GM18858 (cell line): ENCODE results near the gene HAPLN2.
"Not testable (repeated sequence)": the region's sequence is repeated elsewhere in the genome, so short reads cannot be mapped to it uniquely, and the experiment has no call there.

Experiments used
- ATAC-seq: cut with Tn5 transposase; IDR thresholded peaks from one replicate; pipeline ENCODE4 v1.9.1; 2021; ENCODE audit not compliant: unreplicated experiment

HAPLN2 gene

DNA sequence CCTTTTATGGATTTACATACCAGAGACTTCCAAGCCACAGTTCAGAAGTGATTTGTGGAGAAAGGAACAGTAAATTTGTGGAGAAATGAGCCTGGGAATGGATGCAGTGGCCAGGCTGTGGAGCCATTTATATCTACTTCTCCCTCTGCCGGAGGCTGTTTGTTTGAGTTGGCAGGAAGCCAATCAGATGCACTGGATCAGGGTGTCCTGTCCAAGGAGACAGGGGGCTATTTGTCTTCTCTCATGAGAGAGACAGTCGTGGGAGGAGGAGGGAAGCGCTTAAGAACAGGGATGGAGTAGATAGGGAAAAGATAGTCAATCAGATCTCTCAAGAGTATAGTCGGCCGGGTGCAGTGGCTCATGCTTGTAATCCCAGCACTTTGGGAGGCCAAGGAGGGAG lies 2.8 kb upstream of the HAPLN2 start:
- no peak for ATAC-seq

DNA sequence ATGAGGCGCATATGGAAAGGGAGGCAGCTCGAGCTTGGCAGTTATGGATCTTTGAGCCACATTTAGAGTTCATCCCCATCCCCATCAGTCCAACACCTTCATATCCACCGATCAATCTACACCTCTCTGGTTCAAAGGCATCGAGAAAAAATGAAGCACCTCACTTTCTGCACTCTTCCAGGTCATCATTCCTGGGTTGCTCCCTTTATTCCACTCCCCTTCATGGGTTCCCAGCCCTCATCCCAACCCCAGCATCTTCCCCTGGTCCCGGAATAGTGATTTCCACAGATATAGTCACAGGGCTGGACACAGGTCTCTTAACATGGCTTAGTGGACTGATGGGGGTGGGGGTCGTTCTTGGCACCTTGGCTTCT lies 354 bp downstream of the HAPLN2 start:
- no peak for ATAC-seq

DNA sequence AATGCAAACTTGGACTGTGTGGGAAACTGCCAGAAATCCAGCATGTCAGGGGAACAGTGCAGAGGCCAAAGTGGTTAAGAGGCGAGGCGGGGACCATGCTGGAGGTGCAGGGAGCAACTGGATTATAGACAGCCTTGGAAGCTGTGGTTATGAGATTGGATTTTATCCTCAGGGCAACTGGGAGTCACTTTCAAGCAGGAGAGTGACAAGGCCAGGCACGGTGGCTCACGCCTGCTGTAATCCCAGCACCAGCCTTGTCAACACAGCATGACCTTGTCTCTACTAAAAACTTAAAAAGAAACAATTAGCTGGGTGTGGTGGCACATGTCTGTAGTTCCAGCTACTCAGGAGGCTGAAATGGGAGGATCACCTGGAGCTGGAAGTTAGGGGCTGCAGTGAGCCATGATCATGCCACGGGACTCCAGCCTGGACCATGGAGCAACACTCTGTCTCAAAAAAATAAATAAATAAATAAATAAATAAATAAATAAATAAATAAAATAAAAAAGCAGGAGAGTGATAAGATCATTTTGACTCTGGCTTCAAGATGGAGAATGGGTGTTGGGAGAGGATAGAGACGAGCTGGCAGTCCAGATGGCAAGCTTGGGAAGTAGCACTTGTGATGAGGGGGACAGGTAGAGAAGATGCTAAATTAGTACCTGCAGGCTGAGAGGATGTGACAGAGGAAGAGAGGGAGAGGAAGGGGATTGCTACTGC lies 3.5 kb downstream of the HAPLN2 start:
- ATAC-seq = no peak

DNA sequence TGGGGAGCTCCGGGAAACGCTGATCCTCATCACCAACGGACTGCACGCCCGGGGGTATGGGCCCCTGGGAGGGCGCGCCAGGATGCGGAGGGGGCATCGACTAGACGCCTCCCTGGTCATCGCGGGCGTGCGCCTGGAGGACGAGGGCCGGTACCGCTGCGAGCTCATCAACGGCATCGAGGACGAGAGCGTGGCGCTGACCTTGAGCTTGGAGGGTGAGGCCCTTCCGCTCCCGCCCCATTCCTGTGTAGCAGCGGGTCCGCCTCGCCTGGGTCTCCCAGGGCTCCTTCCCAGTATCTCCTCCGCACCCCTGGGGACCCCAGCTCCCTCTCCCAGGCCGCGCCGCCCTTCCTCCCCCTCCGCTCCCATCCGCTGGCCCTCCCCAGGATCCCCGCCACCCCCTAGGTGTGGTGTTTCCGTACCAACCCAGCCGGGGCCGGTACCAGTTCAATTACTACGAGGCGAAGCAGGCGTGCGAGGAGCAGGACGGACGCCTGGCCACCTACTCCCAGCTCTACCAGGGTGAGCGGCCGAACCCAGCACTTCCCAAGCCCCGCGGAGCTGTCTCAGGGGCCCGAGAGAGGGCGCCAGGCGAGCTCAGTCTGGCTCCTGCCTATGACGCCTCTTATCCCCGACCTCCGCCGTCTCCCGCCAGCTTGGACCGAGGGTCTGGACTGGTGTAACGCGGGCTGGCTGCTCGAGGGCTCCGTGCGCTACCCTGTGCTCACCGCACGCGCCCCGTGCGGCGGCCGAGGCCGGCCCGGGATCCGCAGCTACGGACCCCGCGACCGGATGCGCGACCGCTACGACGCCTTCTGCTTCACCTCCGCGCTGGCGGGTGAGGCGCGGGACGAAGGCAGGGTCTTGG lies 5.0 kb downstream of the HAPLN2 start:
- ATAC-seq = no peak

DNA sequence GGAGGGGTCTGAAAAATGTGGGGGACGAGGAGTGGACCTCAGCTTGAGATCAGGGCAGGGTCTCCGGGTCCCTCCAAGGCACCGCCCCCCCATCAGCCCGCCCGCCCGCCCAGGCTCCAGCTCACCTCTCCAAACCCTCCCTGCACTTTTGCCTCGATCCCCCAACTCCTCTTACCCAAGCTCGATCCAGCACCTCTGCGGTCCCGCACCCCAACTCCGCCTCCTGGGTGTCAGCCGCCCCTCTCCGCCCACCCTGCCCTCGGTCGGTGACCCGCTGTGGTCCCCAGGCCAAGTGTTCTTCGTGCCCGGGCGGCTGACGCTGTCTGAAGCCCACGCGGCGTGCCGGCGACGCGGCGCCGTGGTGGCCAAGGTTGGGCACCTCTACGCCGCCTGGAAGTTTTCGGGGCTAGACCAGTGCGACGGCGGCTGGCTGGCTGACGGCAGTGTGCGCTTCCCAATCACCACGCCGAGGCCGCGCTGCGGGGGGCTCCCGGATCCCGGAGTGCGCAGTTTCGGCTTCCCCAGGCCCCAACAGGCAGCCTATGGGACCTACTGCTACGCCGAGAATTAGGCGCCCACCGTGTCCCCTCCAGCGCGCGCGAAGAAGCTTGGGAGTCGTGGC lies 5.7 kb downstream of the HAPLN2 start:
- ATAC-seq = no peak

DNA sequence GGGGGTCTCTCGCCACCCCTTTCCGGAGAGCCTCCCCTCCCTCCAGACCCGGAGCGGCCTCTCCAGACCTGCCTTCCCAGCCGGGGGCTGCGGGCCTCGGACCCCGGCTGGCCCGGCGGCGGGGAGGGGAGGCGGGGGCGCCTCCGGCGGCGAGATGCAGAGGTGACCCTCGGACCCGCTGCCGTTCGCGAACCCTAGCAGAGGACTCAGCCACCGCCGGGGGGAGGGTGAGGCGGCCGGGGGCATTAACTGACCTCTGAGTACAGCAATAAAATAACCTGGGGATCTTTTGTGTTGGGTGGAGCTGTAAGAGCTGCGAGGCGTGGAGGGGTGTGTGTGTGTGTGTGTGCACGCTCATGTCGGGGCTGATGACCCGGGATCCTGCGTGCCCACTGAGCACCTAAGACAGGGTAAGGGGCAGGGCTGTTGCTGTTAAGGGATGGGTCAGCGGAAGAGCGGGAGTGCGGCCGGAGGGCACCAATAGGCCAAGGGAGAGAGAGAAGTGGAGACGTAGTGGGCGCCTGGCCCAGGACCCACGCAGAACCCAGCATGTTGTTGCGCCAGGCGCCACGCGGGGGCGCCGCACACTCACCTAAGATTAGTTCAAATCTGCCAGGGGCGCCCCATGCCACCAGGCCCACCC lies 6.3 kb downstream of the HAPLN2 start:
- ATAC-seq = no peak

DNA sequence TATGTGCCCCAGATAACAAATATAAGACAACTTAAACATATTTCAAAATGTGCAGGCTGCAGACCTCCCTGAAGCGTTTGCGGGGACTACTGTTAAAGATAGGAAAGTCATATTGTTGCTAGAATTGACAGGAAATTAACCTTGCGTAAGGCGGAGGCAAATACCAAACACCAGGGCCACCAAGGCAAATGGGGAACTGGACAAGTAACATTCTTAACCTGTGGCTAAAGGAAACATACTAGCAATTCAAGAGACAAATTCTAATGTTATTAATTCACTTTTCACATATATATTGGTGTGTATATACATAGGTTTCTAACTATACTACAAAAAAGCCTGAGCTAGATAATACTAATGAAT lies 6.8 kb downstream of the HAPLN2 start:
- no peak for ATAC-seq

DNA sequence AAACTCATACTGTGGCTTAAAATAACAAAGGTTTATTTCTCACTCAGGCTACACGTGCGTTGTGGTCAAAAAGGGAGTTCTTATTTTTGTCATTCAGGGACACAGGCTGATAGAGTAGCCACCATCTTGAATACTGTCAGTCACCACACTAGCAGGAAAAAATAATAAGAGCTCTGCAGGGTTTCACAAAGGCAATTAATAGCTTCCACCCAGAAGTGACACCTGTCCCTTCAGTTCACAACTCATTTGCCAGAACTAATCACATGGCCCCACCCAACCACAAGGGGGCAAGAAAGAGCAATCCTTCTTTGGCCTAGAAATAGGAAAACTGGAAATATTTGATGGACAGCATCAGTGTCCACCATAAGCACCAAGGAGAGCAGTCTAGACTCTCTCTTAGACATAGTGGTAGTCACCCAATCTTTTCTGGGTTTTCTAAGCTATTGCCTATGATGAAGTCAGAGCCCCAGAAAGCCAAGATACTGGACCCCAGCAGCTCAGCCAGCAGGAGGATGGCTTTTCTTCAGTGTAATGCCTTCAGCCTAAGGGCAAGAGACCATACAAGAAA lies 8.2 kb downstream of the HAPLN2 start:
- ATAC-seq = no peak

DNA sequence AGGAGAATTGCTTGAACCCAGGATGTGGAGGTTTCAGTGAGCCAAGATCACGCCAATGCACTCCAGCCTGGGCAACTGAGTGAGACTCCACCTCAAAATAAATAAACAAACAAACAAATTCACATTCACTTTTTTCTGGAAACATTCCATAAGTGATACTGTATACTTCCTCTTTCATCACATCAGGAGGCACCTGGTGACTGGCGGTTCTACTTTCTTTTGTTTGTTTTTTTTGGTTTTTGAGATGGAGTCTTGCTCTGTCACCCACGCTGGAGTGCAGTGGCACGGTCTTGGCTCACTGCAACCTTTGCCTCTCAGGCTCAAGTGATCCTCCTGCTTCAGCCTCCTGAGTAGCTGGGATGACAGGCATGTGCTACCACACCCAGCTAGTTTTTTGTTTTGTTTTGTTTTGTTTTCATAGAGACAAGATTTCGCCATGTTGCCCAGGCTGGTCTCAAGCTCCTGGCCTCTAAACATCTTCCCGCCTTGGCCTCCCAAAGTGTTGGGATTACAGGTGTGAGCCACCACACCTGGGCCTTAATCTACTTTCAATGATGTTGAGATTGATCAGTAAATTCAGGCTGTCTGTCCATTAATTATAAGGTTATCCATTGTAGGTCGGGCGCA lies 10.7 kb downstream of the HAPLN2 start:
- ATAC-seq = no peak

DNA sequence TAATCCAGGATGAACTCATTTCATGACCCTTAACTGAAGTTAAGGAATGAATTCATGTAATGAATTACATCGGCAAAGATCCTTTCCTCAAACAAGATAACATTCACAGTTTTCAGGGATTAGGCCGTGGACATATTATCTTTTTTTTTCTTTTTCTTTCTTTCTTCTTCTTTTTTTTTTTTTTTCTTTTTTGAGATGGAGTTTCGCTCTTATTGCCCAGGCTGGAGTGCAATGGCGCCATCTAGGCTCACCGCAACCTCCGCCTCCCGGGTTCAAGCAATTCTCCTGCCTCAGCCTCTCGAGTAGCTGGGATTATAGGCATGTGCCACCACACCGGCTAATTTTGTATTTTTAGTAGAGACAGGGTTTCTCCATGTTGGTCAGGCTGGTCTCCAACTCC lies 11.9 kb downstream of the HAPLN2 start:
- not testable (repeated sequence) for ATAC-seq

DNA sequence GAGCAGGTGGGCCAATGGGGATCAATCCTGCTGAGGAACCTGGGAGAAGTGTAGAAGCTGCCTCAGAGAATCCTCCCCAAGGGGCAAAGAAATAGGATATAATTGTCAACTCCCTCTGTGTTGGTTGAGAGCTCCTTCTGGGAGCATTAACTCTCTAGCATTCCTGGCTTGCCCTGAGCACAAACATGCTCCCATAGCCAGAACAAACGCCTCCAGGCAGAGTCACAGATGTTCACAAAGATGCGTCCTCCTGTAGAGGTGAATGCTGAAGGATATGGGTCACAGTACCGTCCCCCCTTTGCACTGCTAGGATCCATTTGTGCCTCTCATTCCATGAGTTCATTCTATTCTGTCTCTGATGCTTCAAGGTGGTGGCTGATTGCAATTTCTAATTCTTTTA lies 13.1 kb downstream of the HAPLN2 start:
- no peak for ATAC-seq

DNA sequence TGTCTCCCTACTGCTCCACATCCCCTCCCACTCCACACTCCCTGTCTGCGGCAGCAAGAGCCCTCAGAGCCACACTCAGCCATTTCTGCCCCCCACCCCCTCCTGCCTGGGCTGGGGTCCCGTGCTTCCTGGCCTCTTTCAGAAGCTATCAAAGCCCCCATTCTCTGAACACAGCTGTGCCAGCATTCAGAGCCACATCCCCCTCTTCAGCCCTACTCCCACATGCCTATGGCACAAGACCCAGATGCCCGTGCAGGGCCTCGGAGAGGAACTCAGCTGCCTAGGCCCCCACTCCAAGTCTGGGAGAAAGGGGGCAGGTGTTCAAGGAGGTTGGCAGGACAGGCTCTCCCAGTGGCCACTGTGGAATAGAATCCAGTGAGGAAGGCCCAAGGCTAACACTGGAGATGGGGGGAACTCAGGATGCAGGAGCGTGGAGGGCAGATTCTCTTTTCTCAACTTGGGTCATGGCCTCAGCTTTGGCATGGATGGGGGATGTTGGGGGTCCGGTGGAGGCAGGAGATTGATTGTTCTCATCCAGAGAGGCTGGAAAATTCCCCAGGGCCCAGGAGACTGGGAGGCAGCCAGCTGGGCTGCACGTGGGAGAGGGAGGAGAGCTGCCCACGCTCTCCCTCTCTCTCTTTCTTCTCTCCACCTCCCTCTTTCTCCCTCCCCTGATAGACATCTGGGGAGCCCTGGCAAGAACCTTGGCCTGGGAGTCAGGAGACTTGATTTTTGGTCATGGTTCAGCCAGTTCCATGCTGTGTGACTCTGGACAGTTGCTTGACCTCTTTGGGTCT lies 19.2 kb downstream of the HAPLN2 start:
- ATAC-seq = no peak

DNA sequence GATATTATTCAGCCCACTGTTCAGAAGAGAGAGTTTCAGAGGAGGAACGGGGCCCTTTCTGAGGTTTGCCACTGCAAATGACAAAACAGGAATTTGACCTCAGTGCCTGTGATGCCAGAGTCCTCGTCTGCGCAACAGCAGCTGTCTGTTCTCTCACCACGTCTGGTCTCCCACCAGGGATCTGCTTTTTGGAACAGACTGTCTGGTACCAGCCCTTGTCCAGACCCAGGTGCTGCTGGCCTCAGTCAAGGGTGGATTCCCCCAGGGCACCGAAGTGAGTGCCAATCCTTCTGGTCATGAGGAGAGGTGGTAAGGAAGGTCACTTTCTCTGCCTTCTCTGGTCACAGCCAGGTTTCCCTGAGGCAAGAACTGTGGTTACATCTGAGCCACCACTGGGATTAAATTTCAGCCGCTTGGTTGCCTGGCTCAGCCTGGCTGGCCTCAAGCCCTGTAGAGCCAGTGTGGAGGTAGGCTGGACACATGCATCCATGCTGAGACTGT lies 20.4 kb downstream of the HAPLN2 start:
- ATAC-seq = no peak

DNA sequence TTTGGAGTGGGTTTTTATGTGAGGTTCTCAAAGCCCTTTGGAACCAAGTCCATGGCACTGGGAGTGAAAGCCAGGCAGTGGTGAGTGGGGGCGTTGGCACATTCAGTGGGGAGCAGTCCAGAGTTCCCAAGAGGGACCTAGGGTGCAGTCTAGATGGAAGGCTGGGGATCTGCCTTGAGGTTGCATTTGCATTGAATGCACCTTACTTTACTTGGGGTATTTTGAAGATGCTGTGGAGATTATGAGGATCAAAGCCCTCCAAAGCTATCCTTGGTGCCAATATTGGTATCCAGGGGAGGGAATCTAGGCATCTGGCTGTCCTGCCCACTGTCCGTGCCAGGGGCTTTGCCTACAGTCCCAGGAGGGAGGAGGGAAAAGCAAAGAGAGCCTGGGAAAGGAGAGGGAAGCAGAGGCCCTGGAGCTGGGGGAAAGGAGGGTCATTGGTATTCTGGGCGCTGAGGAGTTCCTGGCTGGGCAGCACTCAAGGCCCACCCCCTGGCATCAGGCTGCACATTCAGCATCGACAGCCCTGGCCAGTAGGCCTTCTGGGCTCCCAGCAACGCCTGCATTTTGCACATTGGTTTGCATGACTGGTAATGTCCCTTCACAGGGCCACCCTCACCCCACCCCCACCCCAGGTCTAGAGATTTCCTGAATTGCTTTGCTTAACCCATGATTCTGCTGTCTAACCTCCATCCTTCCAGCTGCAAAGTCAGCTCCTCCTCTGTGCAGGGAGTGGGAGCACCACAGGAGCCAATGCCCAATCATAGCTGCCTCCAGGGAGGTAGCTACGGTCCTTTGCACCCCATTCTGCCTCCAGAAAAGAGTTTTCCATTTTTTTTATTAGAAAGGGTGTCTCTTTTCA lies 21.9 kb downstream of the HAPLN2 start:
- no peak for ATAC-seq

DNA sequence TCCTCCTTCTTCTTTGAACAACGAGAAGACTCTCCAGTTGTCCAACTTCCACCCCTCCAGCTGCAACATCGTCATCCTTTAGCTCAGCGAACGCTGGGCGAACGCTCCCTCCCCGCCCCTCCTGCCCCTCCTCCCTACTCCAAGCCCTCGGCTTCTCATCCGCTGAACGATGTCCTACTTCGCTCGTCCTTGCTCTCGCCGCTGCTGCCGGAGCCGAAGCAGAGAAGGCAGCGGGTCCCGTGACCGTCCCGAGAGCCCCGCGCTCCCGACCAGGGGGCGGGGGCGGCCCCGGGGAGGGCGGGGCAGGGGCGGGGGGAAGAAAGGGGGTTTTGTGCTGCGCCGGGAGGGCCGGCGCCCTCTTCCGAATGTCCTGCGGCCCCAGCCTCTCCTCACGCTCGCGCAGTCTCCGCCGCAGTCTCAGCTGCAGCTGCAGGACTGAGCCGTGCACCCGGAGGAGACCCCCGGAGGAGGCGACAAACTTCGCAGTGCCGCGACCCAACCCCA lies 22.6 kb downstream of the HAPLN2 start, which contains the start of gene BCAN:
Gene BCAN (plus strand): TSS at position 357 of the 504 bp plus-strand sequence. CDS start 3,938 bp downstream, outside the sequence.
- no peak for ATAC-seq

DNA sequence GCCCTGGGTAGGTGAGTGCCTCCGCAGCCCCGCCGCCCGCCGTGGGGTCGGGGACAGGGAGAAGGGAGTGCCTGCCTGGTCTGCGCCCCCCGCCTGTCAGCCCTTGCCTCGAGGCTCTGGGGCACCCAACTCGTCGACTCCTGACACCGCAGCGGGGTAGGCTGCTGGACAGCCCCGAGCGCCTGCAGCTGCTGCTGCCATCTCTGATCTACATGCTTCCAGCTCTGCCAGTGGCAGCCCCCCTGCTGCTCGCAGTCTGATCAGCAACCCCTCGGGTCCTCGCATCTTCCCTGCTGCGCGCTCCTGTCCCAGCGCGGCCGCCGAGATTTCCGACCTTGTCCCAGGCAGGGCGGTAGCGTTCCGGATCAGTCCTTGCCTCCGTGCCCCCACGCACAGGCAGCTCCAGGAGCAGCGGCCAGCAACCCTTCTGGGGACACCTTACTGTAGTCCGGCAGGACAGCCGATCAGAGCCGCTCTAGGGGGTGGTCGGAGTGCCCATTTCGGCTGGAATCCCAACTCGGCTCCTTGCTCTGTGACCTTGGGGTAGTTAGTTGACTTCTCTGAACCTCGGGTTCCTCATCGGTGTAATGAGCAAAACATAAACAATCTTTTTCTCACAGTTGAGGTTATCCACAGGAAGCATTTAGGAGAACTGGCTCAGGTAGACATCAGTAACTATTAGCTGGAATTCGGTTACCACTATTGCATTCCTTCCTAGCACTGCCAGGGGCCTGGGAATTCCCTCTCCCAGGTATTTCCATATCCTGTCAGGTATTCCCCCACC lies 23.2 kb downstream of the HAPLN2 start:
- no peak for ATAC-seq

DNA sequence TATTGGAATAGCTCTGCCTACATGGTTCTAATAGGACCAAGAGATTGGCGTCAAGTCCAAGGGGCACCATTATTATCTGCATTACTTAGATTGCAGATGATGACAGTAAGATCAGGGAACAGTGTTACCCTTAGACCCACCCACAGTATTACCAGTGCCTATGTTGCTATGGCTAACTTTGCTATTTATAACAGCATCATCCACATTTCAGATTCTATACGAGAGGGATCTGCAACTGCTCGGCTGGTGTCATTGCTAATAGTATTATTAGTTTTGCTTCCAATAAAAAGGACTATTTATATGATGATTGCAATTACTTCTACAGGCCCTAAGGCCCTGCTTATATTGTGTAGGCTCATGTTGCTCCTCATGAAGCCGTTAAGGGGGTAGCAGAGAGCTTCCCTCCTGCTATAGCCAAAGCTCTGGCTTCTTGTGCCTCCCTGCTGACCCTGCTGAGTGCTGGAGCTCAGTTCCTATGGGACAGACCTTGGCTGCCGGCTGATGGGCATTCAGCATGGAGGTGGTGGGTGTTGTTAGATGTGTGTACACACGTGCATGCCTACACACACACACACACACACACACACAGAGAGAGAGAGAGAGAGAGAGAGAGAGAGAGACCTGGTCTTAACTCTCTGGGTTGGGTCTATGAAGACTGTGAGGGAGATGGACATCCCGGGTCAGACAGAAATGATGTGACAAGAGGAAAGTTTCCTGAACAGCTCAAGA lies 24.0 kb downstream of the HAPLN2 start:
- no peak for ATAC-seq
